Measurements from ENCODE around the gene HBM.
"Not testable (repeated sequence)": the region's sequence is repeated elsewhere in the genome, so short reads cannot be mapped to it uniquely, and the experiment has no call there.

DNA sequence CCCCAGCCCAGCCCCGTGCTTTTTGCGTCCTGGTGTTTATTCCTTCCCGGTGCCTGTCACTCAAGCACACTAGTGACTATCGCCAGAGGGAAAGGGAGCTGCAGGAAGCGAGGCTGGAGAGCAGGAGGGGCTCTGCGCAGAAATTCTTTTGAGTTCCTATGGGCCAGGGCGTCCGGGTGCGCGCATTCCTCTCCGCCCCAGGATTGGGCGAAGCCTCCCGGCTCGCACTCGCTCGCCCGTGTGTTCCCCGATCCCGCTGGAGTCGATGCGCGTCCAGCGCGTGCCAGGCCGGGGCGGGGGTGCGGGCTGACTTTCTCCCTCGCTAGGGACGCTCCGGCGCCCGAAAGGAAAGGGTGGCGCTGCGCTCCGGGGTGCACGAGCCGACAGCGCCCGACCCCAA lies 10.2 kb downstream of the HBM start:
- TF ChIP-seq, protein P1, sequence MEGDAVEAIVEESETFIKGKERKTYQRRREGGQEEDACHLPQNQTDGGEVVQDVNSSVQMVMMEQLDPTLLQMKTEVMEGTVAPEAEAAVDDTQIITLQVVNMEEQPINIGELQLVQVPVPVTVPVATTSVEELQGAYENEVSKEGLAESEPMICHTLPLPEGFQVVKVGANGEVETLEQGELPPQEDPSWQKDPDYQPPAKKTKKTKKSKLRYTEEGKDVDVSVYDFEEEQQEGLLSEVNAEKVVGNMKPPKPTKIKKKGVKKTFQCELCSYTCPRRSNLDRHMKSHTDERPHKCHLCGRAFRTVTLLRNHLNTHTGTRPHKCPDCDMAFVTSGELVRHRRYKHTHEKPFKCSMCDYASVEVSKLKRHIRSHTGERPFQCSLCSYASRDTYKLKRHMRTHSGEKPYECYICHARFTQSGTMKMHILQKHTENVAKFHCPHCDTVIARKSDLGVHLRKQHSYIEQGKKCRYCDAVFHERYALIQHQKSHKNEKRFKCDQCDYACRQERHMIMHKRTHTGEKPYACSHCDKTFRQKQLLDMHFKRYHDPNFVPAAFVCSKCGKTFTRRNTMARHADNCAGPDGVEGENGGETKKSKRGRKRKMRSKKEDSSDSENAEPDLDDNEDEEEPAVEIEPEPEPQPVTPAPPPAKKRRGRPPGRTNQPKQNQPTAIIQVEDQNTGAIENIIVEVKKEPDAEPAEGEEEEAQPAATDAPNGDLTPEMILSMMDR (optimal IDR thresholded peaks at IDR 0.05 in 1 of 3, IDR thresholded peaks at IDR 0.05 in 1 of 3, conservative IDR thresholded peaks at IDR 0.05 in 1 of 3; ENCODE audit: extremely low read depth in 1 of 3, insufficient read depth in 2 of 3, low read length in 3 of 3), result not testable (repeated sequence)
- not testable (repeated sequence) for TF ChIP-seq EZH2 (IDR thresholded peaks at IDR 0.05; ENCODE audit: low read length)

Measured in keratinocyte (primary cell).